ENCODE results near the gene CYP8B1. TPM values are rescaled to one million over a fixed set of nuclear protein-coding genes. Genes with fewer than 3 reads are reported as not detected.

CYP8B1 gene
- total RNA-seq, 1 donor from 2014 or later, result not detected

- H3K4me3 Mint-ChIP-seq (ENCODE audit: unreplicated experiment), result no peak overlapping the region
- H3K9me3 Mint-ChIP-seq (ENCODE audit: unreplicated experiment), result no peaks in the 10 kb centered on the region
- peak; percentile 25 for DNase-seq (ENCODE audit: extremely low spot score, unreplicated experiment)
- TF ChIP-seq CTCF (IDR thresholded peaks at IDR 0.05), result no peak
- H3K27ac Mint-ChIP-seq (ENCODE audit: unreplicated experiment), result no peak overlapping the region
- H3K27me3 Mint-ChIP-seq (ENCODE audit: unreplicated experiment), result peaks cover 25% of the 10 kb centered on the region
- H3K36me3 Mint-ChIP-seq (ENCODE audit: unreplicated experiment), result no peaks in the 10 kb centered on the region
- peaks cover 5% of the 10 kb centered on the region for H3K4me1 Mint-ChIP-seq (ENCODE audit: unreplicated experiment)
Measured at GRCh38 chr3:42841332-42841731, 34.3 kb downstream of the CYP8B1 start.

GRCh38 chr3:42839616-42840015 lies 36.1 kb downstream of the CYP8B1 start:
- no peaks in the 10 kb centered on the region for H3K9me3 Mint-ChIP-seq (ENCODE audit: unreplicated experiment)
- peak; percentile 74 for TF ChIP-seq CTCF (IDR thresholded peaks at IDR 0.05)
- DNase-seq (ENCODE audit: extremely low spot score, unreplicated experiment), result peak; percentile 80
- H3K27me3 Mint-ChIP-seq (ENCODE audit: unreplicated experiment), result peaks cover 33% of the 10 kb centered on the region
- H3K4me3 Mint-ChIP-seq (ENCODE audit: unreplicated experiment), result no peak overlapping the region
- no peak overlapping the region for H3K27ac Mint-ChIP-seq (ENCODE audit: unreplicated experiment)
- peaks cover 5% of the 10 kb centered on the region for H3K4me1 Mint-ChIP-seq (ENCODE audit: unreplicated experiment)
- no peaks in the 10 kb centered on the region for H3K36me3 Mint-ChIP-seq (ENCODE audit: unreplicated experiment)

GRCh38 chr3:42838571-42838970 lies 37.1 kb downstream of the CYP8B1 start:
- peaks cover 33% of the 10 kb centered on the region for H3K27me3 Mint-ChIP-seq (ENCODE audit: unreplicated experiment)
- no peaks in the 10 kb centered on the region for H3K9me3 Mint-ChIP-seq (ENCODE audit: unreplicated experiment)
- TF ChIP-seq CTCF (IDR thresholded peaks at IDR 0.05), result no peak
- H3K27ac Mint-ChIP-seq (ENCODE audit: unreplicated experiment), result no peak overlapping the region
- H3K36me3 Mint-ChIP-seq (ENCODE audit: unreplicated experiment), result no peaks in the 10 kb centered on the region
- peaks cover 2% of the 10 kb centered on the region for H3K4me1 Mint-ChIP-seq (ENCODE audit: unreplicated experiment)
- H3K4me3 Mint-ChIP-seq (ENCODE audit: unreplicated experiment), result no peak overlapping the region
- DNase-seq (ENCODE audit: extremely low spot score, unreplicated experiment), result no peak

GRCh38 chr3:42836150-42837123 lies 39.2 kb downstream of the CYP8B1 start:
- TF ChIP-seq CTCF (IDR thresholded peaks at IDR 0.05), result no peak
- Mint-ChIP-seq H3K27me3 (ENCODE audit: unreplicated experiment) (peaks cover 33% of the 10 kb centered on the region), H3K36me3 (ENCODE audit: unreplicated experiment) (no peaks in the 10 kb centered on the region), H3K4me3 (ENCODE audit: unreplicated experiment) (no peak overlapping the region), H3K9me3 (ENCODE audit: unreplicated experiment) (no peaks in the 10 kb centered on the region), H3K4me1 (ENCODE audit: unreplicated experiment) (peaks cover 2% of the 10 kb centered on the region), H3K27ac (ENCODE audit: unreplicated experiment) (no peak overlapping the region)
- DNase-seq (ENCODE audit: extremely low spot score, unreplicated experiment), result peak; percentile 49

- no peak overlapping the region for H3K27ac Mint-ChIP-seq (ENCODE audit: unreplicated experiment)
Measured at GRCh38 chr3:42831321-42831713, 44.4 kb downstream of the CYP8B1 start.

More at GRCh38 chr3:42831321-42831713, 44.4 kb downstream of the CYP8B1 start:
- Mint-ChIP-seq H3K27me3 (ENCODE audit: unreplicated experiment) (peaks cover 51% of the 10 kb centered on the region), H3K9me3 (ENCODE audit: unreplicated experiment) (no peaks in the 10 kb centered on the region), H3K4me3 (ENCODE audit: unreplicated experiment) (no peak overlapping the region), H3K4me1 (ENCODE audit: unreplicated experiment) (peaks cover 2% of the 10 kb centered on the region), H3K36me3 (ENCODE audit: unreplicated experiment) (no peaks in the 10 kb centered on the region)
- TF ChIP-seq CTCF (IDR thresholded peaks at IDR 0.05), result peak; percentile 62
- peak; percentile 81 for DNase-seq (ENCODE audit: extremely low spot score, unreplicated experiment)
